Ascending aorta (tissue), 2 donors: ENCODE results near the gene GREB1L. TPM values are rescaled to one million over a fixed set of nuclear protein-coding genes. Genes with fewer than 3 reads are reported as not detected.

Source experiments
- DNase-seq, 2 donors: peaks; one replicate each; pipeline ENCODE4 v3.0.0-alpha.2; 2019; ENCODE audit warnings: low spot score in 2 of 2
- H3K27ac ChIP-seq, 2 donors: fragments of 200-600 bp; sonication (generic); one replicate each; pipeline ENCODE4 v1.5.1; 2016 to 2017; ENCODE audit warnings: mild to moderate bottlenecking in 1 of 2
- H3K27me3 ChIP-seq: fragments of 200-600 bp; sonication (generic); one replicate; pipeline ENCODE4 v1.5.1; 2017
- H3K36me3 ChIP-seq, 2 donors: fragments of 200-600 bp; sonication (generic); one replicate each; pipeline ENCODE4 v1.5.1; 2016
- H3K4me1 ChIP-seq, 2 donors: fragments of 200-600 bp; sonication (generic); one replicate each; pipeline ENCODE4 v1.5.1; 2016 to 2017; ENCODE audit warnings: mild to moderate bottlenecking in 1 of 2
- H3K4me3 ChIP-seq, 2 donors: fragments of 200-600 bp; sonication (generic); one replicate each; pipeline ENCODE4 v1.5.1; 2016 to 2017; ENCODE audit warnings: mild to moderate bottlenecking in 1 of 2
- H3K9me3 ChIP-seq, 2 donors: fragments of 200-600 bp; sonication (generic); one replicate each; pipeline ENCODE4 v1.5.1; 2016
- CTCF ChIP-seq, 3 experiments: fragments of 200-600 bp in 2 of 3; fragments of 450-650 bp in 1 of 3; sonication (generic) in 2 of 3; IDR thresholded peaks; one replicate each; pipeline ENCODE4 v1.5.1; 2016 to 2019; ENCODE audit warnings: antibody characterized with exemption in 3 of 3, mild to moderate bottlenecking in 1 of 3, moderate library complexity in 1 of 3
- intact Hi-C: fragments of 100-400 bp; cut with DNase I; formaldehyde crosslinking; loops from one replicate; pipeline ENCODE4 v1.15.1; 2023
- total RNA-seq: library from RNA; depleted of rRNA; stranded (reverse); fragments of >200 nt; gene quantifications from one replicate; pipeline ENCODE4 v1.1.0, GENCODE V29; 2016

The GREB1L gene
- total RNA-seq, 1 donor from 2014 or later, result 2.2 TPM

GRCh38 chr18:21361307-21361880, 119.4 kb downstream of the GREB1L start:
- Histone ChIP-seq H3K9me3 (no peaks in the 10 kb centered on the region), H3K4me3 (no peak overlapping the region), H3K36me3 (no peaks in the 10 kb centered on the region), H3K27me3 (no peaks in the 10 kb centered on the region), H3K27ac (peak overlapping the region in 1 of 2 donors; percentile 32), H3K4me1 (peaks cover 0 to 13% of the 10 kb centered on the region in 2 donors)
- intact Hi-C loops, result loop anchor here (10.0 kb wide), 1 partner anchor 67 kb away; no protein-coding TSS in a partner anchor
- no peak for TF ChIP-seq CTCF (IDR thresholded peaks at IDR 0.05)
- DNase-seq, result no peak

GRCh38 chr18:21362831-21363230, 120.8 kb downstream of the GREB1L start:
- Histone ChIP-seq H3K9me3 (no peaks in the 10 kb centered on the region), H3K4me1 (peaks cover 0 to 13% of the 10 kb centered on the region in 2 donors), H3K27me3 (no peaks in the 10 kb centered on the region), H3K36me3 (no peaks in the 10 kb centered on the region), H3K27ac (no peak overlapping the region), H3K4me3 (no peak overlapping the region)
- no peak for DNase-seq
- intact Hi-C loops, result loop anchor here (10.0 kb wide), 1 partner anchor 68 kb away; no protein-coding TSS in a partner anchor
- TF ChIP-seq CTCF (IDR thresholded peaks at IDR 0.05), result no peak

GRCh38 chr18:21363348-21363747, 121.3 kb downstream of the GREB1L start:
- Histone ChIP-seq H3K4me1 (peaks cover 0 to 13% of the 10 kb centered on the region in 2 donors), H3K27me3 (no peaks in the 10 kb centered on the region), H3K9me3 (no peaks in the 10 kb centered on the region), H3K4me3 (no peak overlapping the region), H3K27ac (no peak overlapping the region), H3K36me3 (no peaks in the 10 kb centered on the region)
- intact Hi-C loops, result loop anchor here (10.0 kb wide), 1 partner anchor 69 kb away; no protein-coding TSS in a partner anchor
- no peak for DNase-seq
- no peak for TF ChIP-seq CTCF (IDR thresholded peaks at IDR 0.05)

GRCh38 chr18:21364471-21364870, 122.4 kb downstream of the GREB1L start:
- no peaks in the 10 kb centered on the region for H3K27me3 ChIP-seq
- H3K27ac ChIP-seq, result no peak overlapping the region
- no peak for DNase-seq
- no peak overlapping the region for H3K4me3 ChIP-seq
- no peaks in the 10 kb centered on the region for H3K9me3 ChIP-seq
- no peaks in the 10 kb centered on the region for H3K36me3 ChIP-seq
- peaks cover 0 to 17% of the 10 kb centered on the region in 2 donors for H3K4me1 ChIP-seq
- intact Hi-C loops, result loop anchor here (10.0 kb wide), 1 partner anchor 70 kb away; no protein-coding TSS in a partner anchor
- no peak for TF ChIP-seq CTCF (IDR thresholded peaks at IDR 0.05)

GRCh38 chr18:21366896-21367295, 124.9 kb downstream of the GREB1L start:
- no peak overlapping the region for H3K4me3 ChIP-seq
- intact Hi-C loops, result loop anchor here (5.0 to 10.0 kb wide), 2 partner anchors 72 to 125 kb away; partner anchors contain the start of gene GREB1L

More at GRCh38 chr18:21366896-21367295, 124.9 kb downstream of the GREB1L start:
- H3K27ac ChIP-seq, result no peak overlapping the region
- no peaks in the 10 kb centered on the region for H3K9me3 ChIP-seq
- H3K36me3 ChIP-seq, result no peaks in the 10 kb centered on the region
- no peaks in the 10 kb centered on the region for H3K27me3 ChIP-seq
- no peak for DNase-seq
- no peak for TF ChIP-seq CTCF (IDR thresholded peaks at IDR 0.05)
- peaks cover 0 to 12% of the 10 kb centered on the region in 2 donors for H3K4me1 ChIP-seq
